ENCODE data around the gene CDT1. TPM values are rescaled to one million over a fixed set of nuclear protein-coding genes. Genes with fewer than 3 reads are reported as not detected.
A peak's percentile ranks its signal among the peaks of the same experiment; 100 is the strongest.

The CDT1 gene
- total and polyA plus RNA-seq, 10 of the 15 experiments (the other 5 are each of a cell fraction or from before 2014, with no cell fraction given) = 0.50 to 87.6 (median 8.8) TPM

- TF ChIP-seq EP300 (IDR thresholded peaks at IDR 0.05; ENCODE audit: borderline replicate concordance in 1 of 2, control insufficient read depth in 1 of 2, low read depth in 2 of 2, low read length in 2 of 2) = no peak
- no peak for TF ChIP-seq YBX1 (IDR thresholded peaks at IDR 0.05)
- no peak for TF ChIP-seq USF2 (IDR thresholded peaks at IDR 0.05; ENCODE audit: borderline replicate concordance, low read depth, low read length)
- TF ChIP-seq EGR1 (IDR thresholded peaks at IDR 0.05; ENCODE audit: borderline replicate concordance in 1 of 2, low read depth in 2 of 2, low read length in 2 of 2) = peak in 1 of 2 experiments; percentile 75; a peak in 2 of 3 replicates
- TF ChIP-seq RELA (IDR thresholded peaks at IDR 0.05; ENCODE audit: borderline replicate concordance, partially characterized antibody) = no peak
- peak; percentile 97 for TF ChIP-seq SMARCA5 (IDR thresholded peaks at IDR 0.05)
- no peak for TF ChIP-seq RFX5 (IDR thresholded peaks at IDR 0.05; ENCODE audit: low read depth, low read length)
- TF ChIP-seq BRCA1 (IDR thresholded peaks at IDR 0.05; ENCODE audit: low read depth, low read length) = no peak
- no peak for TF ChIP-seq ZBTB11 (CRISPR knock-in tag; IDR thresholded peaks at IDR 0.05)
- TF ChIP-seq RBBP5 (conservative IDR thresholded peaks at IDR 0.05) = no peak
- 0 out of 2 replicates have a peak, but pooled peaks have one; percentile 22 for TF ChIP-seq ZNF24 (IDR thresholded peaks at IDR 0.05)
- peak; percentile 55 for TF ChIP-seq KLF5 (IDR thresholded peaks at IDR 0.05; ENCODE audit: partially characterized antibody)
- TF ChIP-seq PKNOX1 (IDR thresholded peaks at IDR 0.05) = no peak
- TF ChIP-seq STAT3 (IDR thresholded peaks at IDR 0.05; ENCODE audit: low read depth, low read length) = no peak
- TF ChIP-seq FOXM1 (IDR thresholded peaks at IDR 0.05; ENCODE audit: low read depth, low read length) = no peak
- no peak for TF ChIP-seq SUPT20H (IDR thresholded peaks at IDR 0.05; ENCODE audit: borderline replicate concordance, control insufficient read depth, low read depth, low read length)
- peak; percentile 52; the same call in 1 of the 2 replicates for TF ChIP-seq NR2F1 (conservative IDR thresholded peaks at IDR 0.05)
- TF ChIP-seq SPI1 (IDR thresholded peaks at IDR 0.05; ENCODE audit: borderline replicate concordance, insufficient read depth, low read depth, low read length) = no peak
- TF ChIP-seq NR2C1 (IDR thresholded peaks at IDR 0.05) = no peak
- 0 out of 2 replicates have a peak, but pooled peaks have one; percentile 43 for TF ChIP-seq TAF1 (IDR thresholded peaks at IDR 0.05; ENCODE audit: borderline replicate concordance, low read depth, low read length)
Observed at GRCh38 chr16:88785106-88785924, 18.3 kb upstream of the CDT1 start, which contains the start of gene PIEZO1 (continued).
